NCI-H1436 treated with DMSO at 0.1 percent for 48 hours (cell line): ENCODE results near the gene CPSF4.

ENCODE experiments used
- DNase-seq: peaks from one replicate; lab custom pipeline; 2025; lab: John Stamatoyannopoulos, UW

The CPSF4 gene

DNA sequence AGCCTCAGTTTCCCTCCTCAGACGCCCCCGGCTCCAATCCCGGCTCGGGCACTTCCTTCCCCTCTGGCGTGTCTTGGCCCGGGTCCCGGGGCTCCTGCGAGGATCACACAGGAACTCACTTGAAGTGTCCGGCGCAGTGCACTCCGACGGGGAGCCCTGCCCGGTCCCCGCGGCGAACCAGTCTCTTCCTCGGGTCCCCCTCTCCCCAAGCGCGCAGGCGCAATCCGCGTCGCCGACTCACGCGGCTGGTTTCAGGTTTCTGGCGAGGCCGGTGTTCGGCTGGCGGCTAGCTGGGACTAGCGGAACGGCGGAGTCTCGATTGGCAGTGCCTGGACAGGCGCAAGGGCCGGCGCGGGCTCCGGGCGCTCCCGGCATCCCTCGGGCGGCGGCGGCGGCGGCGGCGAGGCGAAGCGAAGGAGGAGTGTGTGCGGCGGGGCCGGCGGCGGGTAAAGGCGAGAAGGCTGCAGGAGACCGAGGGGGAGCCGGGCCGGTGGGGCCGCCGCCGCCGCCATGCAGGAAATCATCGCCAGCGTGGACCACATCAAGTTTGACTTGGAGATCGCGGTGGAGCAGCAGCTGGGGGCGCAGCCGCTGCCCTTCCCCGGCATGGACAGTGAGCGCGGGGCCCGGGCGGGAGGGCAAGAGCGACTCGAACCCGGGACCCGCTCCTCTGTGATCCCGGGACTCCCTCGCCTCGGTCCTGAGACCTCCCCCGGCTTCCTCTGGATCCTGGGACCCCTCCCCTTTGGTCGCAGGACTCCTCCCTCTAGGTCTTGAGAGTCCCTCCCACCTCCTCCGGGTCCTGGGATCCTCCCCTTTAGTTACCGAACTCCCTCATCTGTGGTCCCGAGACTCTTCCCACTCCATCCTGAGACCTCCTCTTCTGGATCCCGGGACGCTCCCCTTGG is at the start of gene CPSF4, which contains the start of gene PTCD1:
Gene CPSF4, plus strand, starts transcription at position 371 of the 908 bp plus-strand sequence. Its CDS starts 140 bp downstream, at position 511.
Gene PTCD1, minus strand, starts transcription at position 226 of the 908 bp plus-strand sequence. CDS start 3,556 bp downstream, outside the sequence.
- peak; percentile 49 for DNase-seq

DNA sequence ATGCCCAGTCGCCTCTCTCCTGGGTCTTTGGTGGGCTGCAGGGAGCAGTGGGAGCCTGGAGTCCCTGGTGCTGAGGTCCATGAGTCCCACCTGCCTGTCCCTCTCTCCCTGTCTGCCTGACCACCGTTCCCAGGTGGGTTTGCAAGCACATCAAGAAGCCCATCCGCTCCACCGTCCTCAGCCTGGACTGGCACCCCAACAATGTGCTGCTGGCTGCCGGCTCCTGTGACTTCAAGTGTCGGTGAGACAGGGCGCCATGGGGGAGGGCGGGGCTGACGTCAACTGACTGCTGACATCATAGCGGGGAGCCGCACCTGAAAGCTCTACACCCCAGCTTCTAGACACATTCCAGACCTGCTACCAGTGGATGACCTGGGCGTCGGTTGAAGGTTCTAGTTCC is 49.0 kb upstream of the CPSF4 start:
- DNase-seq, result no peak

DNA sequence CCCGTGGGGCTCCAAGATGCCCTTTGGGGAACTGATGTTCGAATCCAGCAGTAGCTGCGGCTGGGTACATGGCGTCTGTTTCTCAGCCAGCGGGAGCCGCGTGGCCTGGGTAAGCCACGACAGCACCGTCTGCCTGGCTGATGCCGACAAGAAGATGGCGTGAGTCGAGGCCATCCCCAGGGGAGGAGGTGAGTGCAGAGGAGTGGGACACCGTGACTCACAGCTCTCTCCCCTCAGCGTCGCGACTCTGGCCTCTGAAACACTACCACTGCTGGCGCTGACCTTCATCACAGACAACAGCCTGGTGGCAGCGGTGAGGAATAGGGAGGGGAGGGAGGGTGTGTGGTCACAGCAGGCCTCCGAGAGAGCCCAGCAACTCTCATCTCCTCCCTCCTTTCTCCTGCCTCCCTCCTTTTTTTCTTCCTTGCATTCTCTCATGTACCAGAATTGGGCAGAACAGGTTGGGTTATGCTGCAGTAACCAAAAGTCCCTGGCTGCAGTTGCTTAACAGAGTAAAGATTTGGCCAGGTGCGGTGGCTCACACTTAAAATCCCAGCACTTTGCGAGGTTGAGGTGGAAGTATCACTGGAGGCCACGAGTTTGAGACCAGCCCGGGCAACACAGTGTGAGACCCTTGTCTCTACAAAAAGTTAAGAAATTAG is 47.7 kb upstream of the CPSF4 start:
- DNase-seq, result no peak

DNA sequence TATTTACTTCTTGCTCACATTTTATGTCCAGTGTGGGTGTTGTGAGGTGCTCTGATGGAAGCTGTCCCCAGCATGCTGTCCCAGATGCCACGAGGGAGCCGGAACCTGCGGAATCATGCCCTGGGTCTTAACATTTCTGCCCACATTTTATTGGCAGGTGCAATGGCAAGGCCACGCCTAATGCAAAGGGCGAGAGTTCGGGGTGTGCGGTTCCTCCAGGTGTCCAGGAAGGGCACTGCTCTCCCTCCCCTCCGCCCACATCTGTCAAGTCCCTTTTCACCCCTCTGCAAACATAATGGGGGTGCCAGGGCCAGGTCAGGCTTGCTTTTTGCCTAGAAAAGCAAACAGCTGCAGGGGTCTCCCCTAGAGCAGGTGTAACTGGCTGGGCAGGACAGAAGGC is 46.7 kb upstream of the CPSF4 start:
- no peak for DNase-seq

DNA sequence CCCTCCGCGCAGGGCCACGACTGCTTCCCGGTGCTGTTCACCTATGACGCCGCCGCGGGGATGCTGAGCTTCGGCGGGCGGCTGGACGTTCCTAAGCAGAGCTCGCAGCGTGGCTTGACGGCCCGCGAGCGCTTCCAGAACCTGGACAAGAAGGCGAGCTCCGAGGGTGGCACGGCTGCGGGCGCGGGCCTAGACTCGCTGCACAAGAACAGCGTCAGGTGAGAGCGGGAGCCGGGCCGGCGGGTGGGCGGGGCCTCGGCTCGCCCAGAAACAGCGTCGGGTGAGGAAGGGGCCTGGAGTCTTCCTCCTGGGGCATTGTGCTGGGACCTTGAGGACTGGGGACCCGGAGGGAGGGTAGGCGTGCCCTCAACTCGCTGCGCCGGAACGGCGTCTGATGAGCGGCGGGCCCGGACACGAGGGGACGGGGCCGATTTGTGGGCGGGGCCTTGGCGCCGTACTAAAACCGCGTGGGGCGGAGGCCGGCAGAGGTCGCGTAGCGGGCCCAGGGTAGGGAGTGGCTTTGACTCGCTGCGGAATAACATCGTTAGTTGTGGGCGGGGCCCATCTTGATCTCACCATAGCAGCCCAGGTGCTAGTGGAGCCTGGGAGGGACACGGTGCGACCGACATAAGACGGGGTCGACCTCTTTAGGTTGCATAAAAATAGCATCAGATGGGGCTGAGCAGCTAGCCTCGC is 45.9 kb upstream of the CPSF4 start:
- DNase-seq, result no peak

DNA sequence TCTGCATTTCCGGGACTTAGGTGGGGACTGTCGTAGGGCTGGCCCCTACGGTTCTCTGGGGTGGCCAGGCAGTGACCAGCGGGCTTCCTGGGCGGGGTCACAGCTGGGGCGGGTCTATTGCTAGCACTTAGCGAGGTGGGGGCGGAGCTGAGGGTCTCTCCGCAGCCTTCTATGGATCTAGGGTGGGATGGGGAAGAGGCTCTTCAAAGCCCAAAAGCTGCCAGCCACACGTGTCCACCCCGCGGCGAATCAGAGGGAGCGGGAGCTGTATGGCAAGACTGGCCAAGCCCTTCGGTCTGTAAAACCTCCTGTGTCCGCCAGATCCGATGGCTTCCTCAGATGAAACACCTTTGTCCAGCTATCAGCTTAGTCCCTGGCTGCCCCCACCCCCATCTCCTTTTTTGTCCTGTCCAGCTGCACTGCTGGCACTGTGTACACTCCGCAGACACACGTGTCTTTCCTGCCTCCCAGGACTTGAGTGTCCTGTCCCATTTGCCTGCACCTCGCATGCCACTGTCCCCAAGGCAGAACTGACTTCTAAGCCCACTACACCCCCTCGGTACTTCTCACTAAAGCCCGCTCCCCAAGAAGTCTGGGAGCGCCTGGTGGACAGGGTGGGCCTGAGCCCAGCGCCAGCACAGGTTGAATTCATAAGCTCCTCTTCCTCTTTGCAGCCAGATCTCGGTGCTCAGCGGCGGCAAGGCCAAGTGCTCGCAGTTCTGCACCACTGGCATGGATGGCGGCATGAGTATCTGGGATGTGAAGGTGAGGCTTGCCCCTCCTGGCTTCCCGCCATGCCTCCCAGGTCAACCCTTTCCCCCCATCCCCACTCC is 45.2 kb upstream of the CPSF4 start:
- no peak for DNase-seq

DNA sequence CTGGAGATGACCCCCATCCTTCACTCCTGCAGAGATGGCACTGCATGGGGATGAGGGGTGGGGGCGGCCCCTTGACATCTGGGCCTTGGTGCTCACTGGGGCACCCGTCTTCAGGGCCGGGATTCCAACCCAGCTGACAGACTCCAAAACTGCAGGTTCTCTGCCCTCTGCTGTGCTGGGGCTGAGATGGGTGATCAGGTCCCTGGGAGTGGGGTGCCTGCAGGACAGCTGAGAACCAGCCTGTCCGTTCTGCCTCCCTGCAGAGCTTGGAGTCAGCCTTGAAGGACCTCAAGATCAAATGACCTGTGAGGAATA is 44.6 kb upstream of the CPSF4 start:
- no peak for DNase-seq

DNA sequence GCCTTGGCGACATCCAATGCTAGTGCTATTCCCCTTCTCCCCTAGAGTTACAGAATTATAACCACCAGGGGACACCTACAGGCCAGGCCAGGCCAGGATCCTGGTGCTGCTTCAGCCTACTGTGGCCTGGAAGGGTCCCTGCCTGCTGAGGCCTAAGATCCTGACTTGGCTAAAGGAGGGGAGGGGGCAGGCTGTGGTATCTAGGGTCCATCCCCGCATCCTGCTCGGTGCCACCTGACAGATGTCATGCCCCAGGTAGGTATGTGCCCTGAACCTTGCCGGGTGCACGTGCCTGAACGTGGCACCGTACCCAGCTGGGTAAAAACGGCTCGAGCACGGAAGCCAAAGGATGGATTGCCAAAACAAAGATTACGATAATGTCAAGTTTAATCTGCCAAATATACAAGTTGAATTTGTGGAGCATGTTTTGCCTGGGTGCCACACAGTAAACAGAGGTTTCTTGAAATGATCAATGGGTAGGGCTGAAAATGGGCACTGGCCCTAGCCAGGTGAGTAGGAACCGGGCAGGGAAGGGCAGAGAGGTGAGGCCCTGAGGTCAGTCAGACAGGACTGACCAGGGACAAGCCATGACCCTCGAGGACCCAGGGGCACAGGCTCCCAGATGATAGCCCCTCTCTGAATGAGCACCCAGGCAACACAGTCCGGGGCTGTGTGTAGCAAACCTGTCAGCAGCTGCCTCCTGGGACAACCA is 43.0 kb upstream of the CPSF4 start:
- no peak for DNase-seq

DNA sequence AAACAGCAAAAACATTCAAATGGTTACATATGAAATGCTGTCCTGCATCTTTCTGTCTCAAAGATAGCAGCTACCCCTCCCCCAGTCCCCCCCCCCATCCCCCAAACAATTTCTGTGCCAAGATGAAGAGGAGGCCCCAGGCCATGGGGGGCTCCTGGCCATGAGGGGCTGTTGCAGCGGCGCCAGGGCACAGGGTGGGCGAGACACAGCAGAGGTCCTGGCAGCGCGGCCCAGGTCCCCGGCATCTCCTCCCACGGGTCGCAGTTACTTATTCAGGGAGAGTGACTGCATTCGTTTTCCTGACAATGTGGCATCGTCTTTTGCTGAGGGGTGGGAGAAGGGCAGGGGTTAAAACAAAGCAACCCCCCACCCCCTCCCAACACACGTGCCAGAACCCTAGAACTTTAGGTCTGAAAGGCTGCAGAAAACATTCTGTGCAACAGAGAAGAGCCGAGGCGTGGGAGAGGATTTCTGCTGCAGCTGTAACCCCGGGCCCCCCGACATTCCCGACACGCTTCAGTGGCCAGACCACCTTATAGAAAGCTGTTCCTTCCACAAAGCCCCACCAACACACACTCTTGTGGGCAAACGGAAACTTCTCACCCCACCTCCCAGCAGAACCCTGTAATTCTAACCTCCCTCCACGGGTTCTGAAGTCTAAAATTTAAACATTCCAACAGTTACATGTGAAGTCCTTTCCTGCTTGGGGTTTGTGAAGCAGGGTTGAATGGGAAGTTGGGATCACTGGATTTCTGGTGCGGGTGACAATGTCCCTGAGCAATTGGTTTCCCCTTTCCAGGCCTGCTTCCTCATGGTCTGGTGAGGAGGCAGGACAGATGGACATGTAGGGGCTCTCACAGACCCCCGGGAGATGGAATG is 42.1 kb upstream of the CPSF4 start:
- no peak for DNase-seq

DNA sequence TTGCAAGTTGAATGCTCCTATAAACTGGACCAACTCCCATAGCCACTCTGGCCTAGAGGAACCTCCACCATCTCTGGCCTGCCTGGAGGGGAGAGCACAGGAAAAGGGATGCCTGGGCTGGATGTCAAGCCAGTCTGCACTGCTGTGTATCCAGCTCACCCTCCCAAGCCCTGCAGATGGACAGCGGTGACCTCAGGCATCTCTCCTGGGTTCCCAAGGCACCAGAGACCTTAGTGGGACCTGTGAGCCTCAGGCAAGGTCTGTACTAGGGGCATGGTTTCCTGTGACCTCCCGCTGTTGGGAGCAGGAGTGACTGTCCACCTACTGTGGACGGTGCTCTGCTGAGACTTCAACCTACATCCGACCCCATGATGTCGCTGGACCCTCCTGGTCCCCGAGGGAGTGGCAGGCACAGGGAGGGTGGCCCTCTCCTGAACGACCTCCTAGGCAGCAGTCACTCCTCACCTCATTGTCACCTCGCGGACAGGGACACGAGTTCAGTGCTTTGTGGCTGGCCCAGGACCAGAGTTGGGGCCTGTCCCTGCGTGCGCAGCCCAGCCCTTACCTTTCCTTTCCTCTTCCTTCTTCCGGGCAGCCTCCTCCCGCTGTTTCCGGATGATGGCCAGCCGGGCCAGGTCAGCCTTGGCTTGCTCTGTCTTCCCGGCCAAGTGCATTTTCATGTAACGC is 41.3 kb upstream of the CPSF4 start:
- no peak for DNase-seq

DNA sequence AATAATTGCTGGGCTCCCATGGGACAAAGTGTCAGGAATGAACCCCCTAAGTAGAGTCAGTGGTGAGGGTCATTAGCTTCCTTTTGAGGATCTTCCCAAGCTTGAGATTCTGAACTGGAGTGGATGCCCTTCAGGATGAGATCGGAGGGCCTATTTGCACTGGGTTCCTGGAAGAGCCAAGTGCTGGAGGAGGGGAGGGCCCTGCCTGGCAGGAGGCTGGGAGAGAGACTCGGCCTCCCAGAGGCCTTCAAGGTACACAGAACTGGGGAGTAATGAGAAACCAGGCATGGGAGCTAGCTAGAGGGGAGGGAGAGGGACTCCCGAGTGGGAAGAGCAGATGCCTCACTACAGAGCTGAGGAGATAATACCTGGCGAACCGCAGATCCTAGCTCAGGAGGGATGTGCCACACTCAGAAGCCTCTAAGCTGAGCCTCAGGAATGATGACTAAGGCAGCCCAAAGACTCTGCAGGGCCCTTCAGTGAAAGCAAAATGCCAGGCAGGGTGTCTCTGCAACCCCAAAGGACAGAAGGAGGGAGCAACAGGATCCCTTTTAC is 39.8 kb upstream of the CPSF4 start:
- DNase-seq, result no peak

DNA sequence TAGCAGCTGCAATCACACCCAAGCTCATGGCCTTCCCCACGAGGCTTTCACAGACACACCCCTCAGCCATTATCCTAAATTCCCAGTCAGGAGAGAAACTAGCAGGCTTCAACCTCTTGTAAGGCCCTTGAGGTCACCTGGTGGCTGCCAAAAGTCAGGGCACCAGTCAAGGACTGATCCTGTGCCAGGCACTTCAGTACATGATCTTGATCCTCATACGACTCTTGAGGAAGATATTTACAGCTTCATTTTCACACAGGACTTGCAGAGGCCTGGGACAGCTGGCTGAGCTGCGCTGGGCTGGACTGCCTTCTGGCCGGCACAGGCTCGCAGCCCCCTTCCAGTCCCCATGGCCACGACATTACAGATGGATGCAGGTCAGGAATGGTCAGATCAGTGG is 39.1 kb upstream of the CPSF4 start:
- DNase-seq, result no peak

DNA sequence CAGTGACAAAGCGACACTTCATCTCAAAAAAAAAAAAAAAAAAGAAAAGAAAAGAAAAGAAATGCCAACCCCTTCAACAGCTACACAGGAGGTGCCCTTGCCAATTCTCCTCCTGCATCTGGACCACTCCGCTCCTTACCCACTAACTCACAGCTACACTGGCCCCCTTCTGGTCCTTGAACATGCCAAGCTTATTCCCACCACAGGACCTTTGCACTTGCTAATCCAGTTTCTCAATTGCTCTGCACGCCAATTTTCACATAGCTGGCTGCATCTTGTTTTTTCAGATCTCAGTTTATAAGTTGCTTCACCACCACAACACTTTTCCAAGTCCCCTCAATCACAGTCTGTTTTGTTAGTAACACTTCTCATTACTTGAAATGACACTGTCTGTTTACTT is 35.9 kb upstream of the CPSF4 start:
- no peak for DNase-seq

DNA sequence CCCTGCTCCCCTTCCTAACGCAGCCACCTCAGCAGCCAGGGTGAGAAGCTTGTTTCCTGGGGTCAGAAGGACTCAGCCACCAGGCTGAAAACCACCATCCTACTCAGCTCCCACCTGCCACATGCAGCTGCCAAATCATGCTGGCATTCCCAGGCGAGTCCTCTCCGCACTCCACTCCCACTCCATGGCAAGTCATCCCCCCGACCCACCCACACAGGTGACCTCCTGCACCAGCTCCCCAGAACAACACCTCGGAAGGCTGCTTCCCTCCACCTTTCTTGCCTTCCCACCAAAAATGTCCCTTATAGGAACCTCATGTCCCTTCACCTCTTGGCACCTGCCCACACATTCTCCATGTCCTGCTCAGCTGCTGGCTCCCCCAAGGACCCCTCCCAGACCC is 35.0 kb upstream of the CPSF4 start:
- no peak for DNase-seq

DNA sequence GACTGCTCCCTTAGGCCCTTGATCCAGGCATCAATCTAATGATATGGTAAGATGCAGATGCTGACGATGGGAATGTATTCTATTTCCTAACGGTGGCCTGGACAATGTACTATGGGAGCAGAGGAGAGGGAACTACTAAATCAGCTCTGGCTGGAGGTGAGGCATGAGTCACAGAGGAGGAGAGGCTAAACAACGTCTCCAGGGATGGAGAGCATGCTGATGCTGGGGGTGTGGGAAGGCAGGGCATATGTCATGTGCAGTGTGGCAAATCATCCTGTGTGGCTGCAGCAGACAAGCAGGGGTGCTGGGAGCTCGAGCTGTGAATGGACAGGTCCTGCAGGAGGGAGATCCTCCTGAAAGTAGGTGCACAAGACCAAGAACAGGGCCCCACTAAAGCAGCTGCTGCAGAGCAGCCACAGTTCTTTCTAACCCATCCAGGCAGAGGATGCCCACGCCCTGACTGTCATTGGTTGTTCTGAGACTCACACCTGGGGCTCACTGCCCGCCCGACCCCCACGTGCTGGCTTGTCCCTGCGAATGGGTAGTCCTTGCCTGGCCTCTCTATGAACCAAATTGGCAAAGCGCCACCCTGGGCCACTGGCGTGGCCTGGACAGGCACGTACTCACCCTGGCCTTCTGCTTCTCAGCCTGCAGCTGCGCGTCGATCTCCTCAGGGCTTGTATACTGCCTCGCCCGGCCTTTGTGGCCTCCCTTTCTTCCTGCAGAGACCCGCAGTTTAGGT is 34.3 kb upstream of the CPSF4 start:
- no peak for DNase-seq

DNA sequence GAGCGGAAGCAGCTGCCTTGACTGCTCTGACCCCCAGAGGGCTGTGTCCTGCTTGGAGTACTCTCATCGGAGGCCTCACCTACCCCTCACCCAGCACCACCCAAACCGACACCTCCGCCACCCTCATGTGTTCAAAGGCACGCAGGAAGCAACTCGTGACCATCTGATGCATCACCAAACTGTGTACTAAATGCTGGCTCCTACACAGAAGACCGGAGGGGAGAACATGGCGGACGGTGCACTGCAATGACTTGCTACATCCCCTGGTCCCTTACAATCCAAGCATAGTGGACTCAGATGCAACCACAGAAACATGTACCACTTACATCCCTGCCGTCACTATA is 33.8 kb upstream of the CPSF4 start:
- no peak for DNase-seq

DNA sequence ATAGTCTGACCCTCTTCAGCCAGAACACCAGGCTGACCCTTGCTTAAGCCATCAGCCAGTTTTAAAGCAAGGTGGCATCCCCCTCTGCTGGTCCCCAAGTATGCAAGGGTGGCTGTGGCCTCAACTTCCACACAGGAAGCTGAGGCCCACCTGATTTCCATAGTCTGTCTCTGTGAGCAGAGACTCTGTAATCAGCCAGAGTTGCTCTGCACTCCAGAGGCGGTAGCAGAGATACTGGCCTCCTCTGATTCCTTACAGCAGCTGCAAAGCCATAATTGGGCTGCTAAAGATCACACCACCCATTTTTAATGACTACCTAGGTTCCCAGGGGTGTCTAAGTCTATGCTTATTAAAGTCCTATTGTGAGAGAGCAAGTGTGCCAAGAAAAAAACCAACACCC is 32.2 kb upstream of the CPSF4 start:
- DNase-seq, result peak; percentile 37

DNA sequence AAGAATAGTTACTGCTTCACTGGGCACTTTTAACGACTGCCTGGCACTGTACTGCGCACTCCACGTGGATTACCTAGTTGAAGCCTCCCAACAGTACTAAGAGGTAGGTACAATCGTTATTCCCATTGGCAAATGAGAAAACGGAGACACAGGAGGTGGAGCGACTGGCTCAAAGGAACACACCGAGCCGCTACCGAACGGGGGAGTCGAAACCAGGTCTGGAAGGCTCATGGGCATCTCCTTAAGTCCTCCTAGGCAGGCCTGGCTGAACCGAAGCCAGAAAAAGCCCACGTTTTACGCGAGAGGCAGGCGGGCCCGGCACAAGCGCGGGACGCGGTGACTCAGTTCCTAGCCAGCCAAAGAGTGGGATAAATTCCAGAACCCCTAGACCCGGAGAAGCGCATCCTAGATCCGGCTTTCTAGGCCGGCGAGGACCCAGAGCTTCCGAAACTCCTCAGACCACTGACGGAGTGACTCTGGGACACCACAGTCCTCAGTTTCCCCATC is 30.8 kb upstream of the CPSF4 start:
- no peak for DNase-seq
